AG04450 (cell line): Measurements from ENCODE around the gene CCDC85A. TPM values are rescaled to one million over a fixed set of nuclear protein-coding genes. Genes with fewer than 3 reads are reported as not detected.

Experiments used
- CTCF ChIA-PET: fragments of 300-600, 350-600 bp; formaldehyde crosslinking; extraction: SDS; loops from one replicate; lab custom pipeline; 2022; ENCODE audit warnings: antibody characterized with exemption, inconsistent platforms; lab: Charles Lee
- POLR2A ChIA-PET: fragments of 350-600 bp; formaldehyde crosslinking; extraction: SDS; loops from one replicate; lab custom pipeline; 2021; ENCODE audit warnings: antibody characterized with exemption, inconsistent platforms; lab: Yijun Ruan, JAX
- DNase-seq: peaks from one replicate; pipeline ENCODE4 v3.0.0-alpha.2; 2011; ENCODE audit warnings: low read depth, low spot score
- H3K27ac ChIP-seq: one replicate; pipeline ENCODE4 v1.5.1; 2012; ENCODE audit warnings: low read depth, low read length, control low read depth
- H3K27me3 ChIP-seq: one replicate; pipeline ENCODE4 v1.6.0; 2012; ENCODE audit warnings: low read length; ENCODE audit not compliant: control insufficient read depth, insufficient read depth
- H3K4me3 ChIP-seq: 2 replicates; pipeline ENCODE4 v1.5.1; 2011; ENCODE audit warnings: mild to moderate bottlenecking, low read depth, low read length, control low read depth
- H3K9me3 ChIP-seq: 2 replicates; pipeline ENCODE4 v1.5.1; 2012; ENCODE audit warnings: low read length; ENCODE audit not compliant: control insufficient read depth, insufficient read depth
- CTCF ChIP-seq: IDR thresholded peaks from 2 replicates; pipeline ENCODE4 v1.5.1; 2011; ENCODE audit warnings: low read depth, low read length, control low read depth, inconsistent platforms
- polyA plus RNA-seq: library from polyadenylated mRNA; depleted of rRNA; stranded (reverse); fragments of >200 nt; gene quantifications from 2 replicates; pipeline ENCODE4 v1.2.3, GENCODE V29; 2011

The CCDC85A gene
- polyA plus RNA-seq, 1 experiment = not detected

- CTCF ChIA-PET = no interaction called here
- POLR2A ChIA-PET = no interaction called here
These were observed 85.1 kb downstream of the CCDC85A start for GRCh38 chr2:56268856-56269255.

GRCh38 chr2:56271275-56271674, 87.5 kb downstream of the CCDC85A start:
- Histone ChIP-seq H3K9me3 (peaks cover 3% of the 10 kb centered on the region; the same call in 1 of the 2 replicates), H3K27me3 (no peaks in the 10 kb centered on the region), H3K4me3 (no peak overlapping the region), H3K27ac (no peak overlapping the region)
- CTCF ChIA-PET = no interaction called here
- TF ChIP-seq CTCF = no peak
- POLR2A ChIA-PET = no interaction called here
- DNase-seq = no peak

More at GRCh38 chr2:56268856-56269255, 85.1 kb downstream of the CCDC85A start:
- no peak for TF ChIP-seq CTCF
- peaks cover 5% of the 10 kb centered on the region; the same call in 1 of the 2 replicates for H3K9me3 ChIP-seq
- DNase-seq = no peak
- H3K27me3 ChIP-seq = no peaks in the 10 kb centered on the region
- no peak overlapping the region for H3K4me3 ChIP-seq
- no peak overlapping the region for H3K27ac ChIP-seq

- no peak for DNase-seq
- ChIA-PET POLR2A (no interaction called here), CTCF (no interaction called here)
- H3K4me3 ChIP-seq = no peak overlapping the region
- no peak for TF ChIP-seq CTCF
- H3K27me3 ChIP-seq = no peaks in the 10 kb centered on the region
- no peak overlapping the region for H3K27ac ChIP-seq
- H3K9me3 ChIP-seq = peaks cover 3% of the 10 kb centered on the region
These were observed 101.4 kb downstream of the CCDC85A start for GRCh38 chr2:56285224-56285623.

- POLR2A ChIA-PET = no interaction called here
- no peak for TF ChIP-seq CTCF
- no peak overlapping the region for H3K4me3 ChIP-seq
These were observed 103.1 kb downstream of the CCDC85A start for GRCh38 chr2:56286936-56287335.

GRCh38 chr2:56287508-56287907, 103.7 kb downstream of the CCDC85A start:
- POLR2A ChIA-PET = no interaction called here
- Histone ChIP-seq H3K27me3 (no peaks in the 10 kb centered on the region), H3K9me3 (peaks cover under 1% of the 10 kb centered on the region), H3K4me3 (no peak overlapping the region), H3K27ac (no peak overlapping the region)
- no peak for DNase-seq
- no peak for TF ChIP-seq CTCF
- CTCF ChIA-PET = no interaction called here

More at GRCh38 chr2:56286936-56287335, 103.1 kb downstream of the CCDC85A start:
- CTCF ChIA-PET = no interaction called here
- Histone ChIP-seq H3K27ac (no peak overlapping the region), H3K9me3 (peaks cover 3% of the 10 kb centered on the region), H3K27me3 (no peaks in the 10 kb centered on the region)
- no peak for DNase-seq
